HepG2 (cell line): ENCODE measurements around the gene NT5C3B. TPM values are rescaled to one million over a fixed set of nuclear protein-coding genes. Genes with fewer than 3 reads are reported as not detected.
A peak's percentile ranks its signal among the peaks of the same experiment; 100 is the strongest.

Experiments used
- ATAC-seq: fragments of 200-7000 bp; cut with Tn5 transposase; 3 replicates; pipeline ENCODE4 v1.9.1; 2020; ENCODE audit warnings: mild to moderate bottlenecking, moderate library complexity
- BruUV-seq: library from RNA; stranded (reverse); fragments of 400-500 nt; replicated peaks from 2 replicates; lab custom pipeline; 2021; lab: Mats Ljungman, UMichigan
- CTCF ChIA-PET: fragments of 300-600 bp; formaldehyde crosslinking; extraction: SDS; loops from one replicate; lab custom pipeline; 2021; ENCODE audit warnings: low total read pairs, inconsistent platforms, low intra/inter-chr PET ratio; lab: Yijun Ruan, JAX
- POLR2A ChIA-PET: fragments of 350-600 bp; sonication (Branson Sonifier 250); formaldehyde crosslinking; loops from one replicate; lab custom pipeline; 2020; ENCODE audit warnings: antibody characterized with exemption, inconsistent platforms; lab: Yijun Ruan, JAX
- DNase-seq: peaks from one replicate; pipeline ENCODE4 v3.0.0-alpha.2; 2015; ENCODE audit warnings: low spot score
- FAIRE-seq: peaks from 3 replicates; lab custom pipeline; 2011; peaks lifted over from hg19 to GRCh38; lab: Jason Lieb, UNC
- H2AFZ ChIP-seq: one replicate; pipeline ENCODE4 v1.6.1; 2011; ENCODE audit warnings: low read length, inconsistent platforms
- H3K27ac ChIP-seq: fragments of 300-600 bp; 3 replicates; pipeline ENCODE4 v1.8.0; 2011; ENCODE audit warnings: mixed run types, mild to moderate bottlenecking, mixed read lengths, low read length, inconsistent platforms; ENCODE audit not compliant: insufficient read depth; ENCODE audit errors: extremely low read length
- H3K27me3 ChIP-seq, 2 experiments: fragments of 200-600 bp in 1 of 2; 2 replicates in 1 of 2; 3 replicates in 1 of 2; pipeline versions ENCODE4 v1.6.0 to v1.8.0; 2011; ENCODE audit warnings: low read length in 2 of 2, mild to moderate bottlenecking in 2 of 2, moderate library complexity in 2 of 2, inconsistent platforms in 1 of 2; ENCODE audit not compliant: insufficient read depth in 2 of 2, control insufficient read depth in 1 of 2
- H3K36me3 ChIP-seq, 2 experiments: fragments of 200-600 bp in 1 of 2; replicated peaks in 1 of 2; 2 replicates in 1 of 2; 3 replicates in 1 of 2; pipeline versions ENCODE4 v1.5.1 to v1.8.0; 2011; ENCODE audit warnings: low read length in 2 of 2, inconsistent platforms in 1 of 2; ENCODE audit not compliant: insufficient read depth in 2 of 2, control insufficient read depth in 1 of 2
- H3K4me1 ChIP-seq: 2 replicates; pipeline ENCODE4 v1.5.1; 2012; ENCODE audit warnings: low read length, inconsistent platforms; ENCODE audit not compliant: insufficient read depth
- H3K4me2 ChIP-seq: 2 replicates; pipeline ENCODE4 v1.6.0; 2011; ENCODE audit warnings: low read depth, low read length, inconsistent platforms
- H3K4me3 ChIP-seq, 3 experiments: fragments of 200-600 bp in 1 of 3; sonication (generic), shearing (Covaris generic) in 1 of 3; replicated peaks in 1 of 3; 2 replicates each; pipeline ENCODE4 v1.5.1; 2011 to 2016; ENCODE audit warnings: low read length in 3 of 3, inconsistent platforms in 2 of 3, low read depth in 2 of 3, mild to moderate bottlenecking in 2 of 3, control low read depth in 1 of 3, mixed read lengths in 1 of 3; ENCODE audit not compliant: insufficient read depth in 1 of 3
- H3K79me2 ChIP-seq: one replicate; pipeline ENCODE4 v1.6.1; 2011; ENCODE audit warnings: low read length, inconsistent platforms; ENCODE audit not compliant: insufficient read depth
- H3K9ac ChIP-seq: 2 replicates; pipeline ENCODE4 v1.6.0; 2011; ENCODE audit warnings: mild to moderate bottlenecking, low read depth, low read length, inconsistent platforms; ENCODE audit not compliant: insufficient read depth
- H3K9me3 ChIP-seq: 2 replicates; pipeline ENCODE4 v1.5.1; 2012; ENCODE audit warnings: mild to moderate bottlenecking, low read length
- H4K20me1 ChIP-seq: 2 replicates; pipeline ENCODE4 v1.6.0; 2011; ENCODE audit warnings: inconsistent platforms, mild to moderate bottlenecking, low read length, moderate library complexity; ENCODE audit not compliant: insufficient read depth
- DNMT3B ChIP-seq: conservative IDR thresholded peaks from 2 replicates; pipeline ENCODE4 v1.6.1; 2016; ENCODE audit warnings: missing biosample characterization, control low read depth
- EEA1 ChIP-seq: sonication (generic); formaldehyde crosslinking; IDR thresholded peaks from 2 replicates; pipeline ENCODE4 v1.5.1; 2020; ENCODE audit warnings: mild to moderate bottlenecking, missing genetic modification reagents, borderline replicate concordance
- FIP1L1 ChIP-seq: fragments of 200-400 bp; formaldehyde crosslinking; IDR thresholded peaks from 2 replicates; pipeline ENCODE4 v1.6.1; 2018; ENCODE audit warnings: low read depth, mild to moderate bottlenecking, low read length, moderate library complexity, borderline replicate concordance; ENCODE audit not compliant: insufficient read depth
- FOXO1 ChIP-seq: sonication (generic); formaldehyde crosslinking; IDR thresholded peaks from 2 replicates; pipeline ENCODE4 v1.4.0; 2020; ENCODE audit warnings: missing genetic modification reagents
- HNRNPL ChIP-seq: fragments of 200-400 bp; formaldehyde crosslinking; IDR thresholded peaks from 2 replicates; pipeline ENCODE4 v1.6.1; 2017; ENCODE audit warnings: mild to moderate bottlenecking, low read depth, low read length
- HOXA3 ChIP-seq: sonication (generic); formaldehyde crosslinking; IDR thresholded peaks from 2 replicates; pipeline ENCODE4 v1.5.0; 2020; ENCODE audit warnings: missing genetic modification reagents
- IRF2 ChIP-seq: IDR thresholded peaks from 2 replicates; pipeline ENCODE4 v1.6.1; 2018; ENCODE audit warnings: missing genetic modification reagents, missing compliant biosample characterization
- KDM2A ChIP-seq: sonication (generic); formaldehyde crosslinking; IDR thresholded peaks from 2 replicates; pipeline ENCODE4 v1.4.0; 2020; ENCODE audit warnings: low read depth, missing genetic modification reagents, borderline replicate concordance
- MBD4 ChIP-seq: IDR thresholded peaks from 2 replicates; pipeline ENCODE4 v1.6.1; 2012; ENCODE audit warnings: low read length, inconsistent platforms, borderline replicate concordance
- MED1 ChIP-seq: sonication (generic); formaldehyde crosslinking; IDR thresholded peaks from 2 replicates; pipeline ENCODE4 v1.4.0; 2020; ENCODE audit warnings: missing genetic modification reagents
- MTF2 ChIP-seq: sonication (generic); formaldehyde crosslinking; IDR thresholded peaks from 2 replicates; pipeline ENCODE4 v1.5.0; 2020; ENCODE audit warnings: missing genetic modification reagents, borderline replicate concordance
- MYC ChIP-seq: sonication (generic); formaldehyde crosslinking; IDR thresholded peaks from 2 replicates; pipeline ENCODE4 v1.9.0; 2021; ENCODE audit warnings: missing genetic modification reagents, borderline replicate concordance
- NFE2L2 ChIP-seq: fragments of 150-350 bp; IDR thresholded peaks from 2 replicates; pipeline ENCODE4 v1.6.1; 2014; ENCODE audit warnings: low read length
- NR2C2 ChIP-seq: sonication (generic); formaldehyde crosslinking; IDR thresholded peaks from 2 replicates; pipeline ENCODE4 v1.4.0; 2020; ENCODE audit warnings: missing genetic modification reagents, mild to moderate bottlenecking, moderate library complexity, borderline replicate concordance
- POLR2AphosphoS5 ChIP-seq: IDR thresholded peaks from 2 replicates; pipeline ENCODE4 v1.6.1; 2012; ENCODE audit warnings: low read depth, low read length
- SP140L ChIP-seq: sonication (generic); formaldehyde crosslinking; IDR thresholded peaks from 2 replicates; pipeline ENCODE4 v1.4.0; 2020; ENCODE audit warnings: missing genetic modification reagents, borderline replicate concordance
- ZFP1 ChIP-seq: IDR thresholded peaks from 2 replicates; pipeline ENCODE4 v1.6.1; 2016
- ZNF12 ChIP-seq: sonication (generic); formaldehyde crosslinking; IDR thresholded peaks from 2 replicates; pipeline ENCODE4 v1.5.0; 2020; ENCODE audit warnings: missing genetic modification reagents
- ZNF264 ChIP-seq: sonication (generic); formaldehyde crosslinking; IDR thresholded peaks from 2 replicates; pipeline ENCODE4 v1.4.0; 2020; ENCODE audit warnings: missing genetic modification reagents
- ZNF552 ChIP-seq: sonication (generic); formaldehyde crosslinking; IDR thresholded peaks from 2 replicates; pipeline ENCODE4 v1.9.0; 2022; ENCODE audit warnings: missing genetic modification reagents, mild to moderate bottlenecking, borderline replicate concordance
- WGBS: methylation state at CpG from one replicate; pipeline ENCODE4 v1.1.6; 2017; ENCODE audit warnings: low lambda C conversion rate; 5-methylcytosine and 5-hydroxymethylcytosine counted together
- in situ Hi-C: cut with HindIII; loops from 2 replicates; pipeline ENCODE4 v1.10.0; 2017; ENCODE audit warnings: low pct_unique_long_range_greater_than_20kb; ENCODE audit not compliant: extremely low pct_ligation_motif_present
- intact Hi-C: fragments of 100-400 bp; cut with micrococcal nuclease; formaldehyde crosslinking; loops from one replicate; pipeline ENCODE4 v1.10.0; 2022; ENCODE audit not compliant: unreplicated experiment
- polyA plus RNA-seq, 8 experiments: library from polyadenylated mRNA; depleted of rRNA in 3 of 8; stranded (reverse) in 7 of 8; unstranded in 1 of 8; fragments of >200 nt; fragmentation: Illumina TruSeq in 4 of 8; extraction: Trizol in 4 of 8; gene quantifications; 2 replicates each; pipeline versions ENCODE4 v1.2.1 to v1.2.3, GENCODE V29; 2011 to 2016; ENCODE audit warnings: low read depth in 4 of 8, missing spikeins in 1 of 8, mixed read lengths in 1 of 8; ENCODE audit not compliant: insufficient read depth in 1 of 8
- total RNA-seq, 5 experiments: library from RNA; depleted of rRNA; stranded (reverse); fragments of >200 nt; fragmentation: Illumina TruSeq; extraction: Trizol; gene quantifications; 2 replicates each; pipeline ENCODE4 v1.2.3, GENCODE V29; 2016; ENCODE audit warnings: low read depth in 1 of 5
- TF ChIP-seq, protein P1 (sequence below): sonication (generic); formaldehyde crosslinking; IDR thresholded peaks from 2 replicates; pipeline ENCODE4 v1.4.0; 2020; ENCODE audit warnings: mild to moderate bottlenecking, missing genetic modification reagents
- TF ChIP-seq, protein P2 (sequence below): sonication (generic); formaldehyde crosslinking; IDR thresholded peaks from 2 replicates; pipeline ENCODE4 v1.9.0; 2021; ENCODE audit warnings: missing genetic modification reagents, mild to moderate bottlenecking, borderline replicate concordance

The NT5C3B gene
- total and polyA plus RNA-seq, 2 of the 13 experiments (the other 11 are each of a cell fraction or from before 2014, with no cell fraction given), result 104 to 126 TPM

DNA sequence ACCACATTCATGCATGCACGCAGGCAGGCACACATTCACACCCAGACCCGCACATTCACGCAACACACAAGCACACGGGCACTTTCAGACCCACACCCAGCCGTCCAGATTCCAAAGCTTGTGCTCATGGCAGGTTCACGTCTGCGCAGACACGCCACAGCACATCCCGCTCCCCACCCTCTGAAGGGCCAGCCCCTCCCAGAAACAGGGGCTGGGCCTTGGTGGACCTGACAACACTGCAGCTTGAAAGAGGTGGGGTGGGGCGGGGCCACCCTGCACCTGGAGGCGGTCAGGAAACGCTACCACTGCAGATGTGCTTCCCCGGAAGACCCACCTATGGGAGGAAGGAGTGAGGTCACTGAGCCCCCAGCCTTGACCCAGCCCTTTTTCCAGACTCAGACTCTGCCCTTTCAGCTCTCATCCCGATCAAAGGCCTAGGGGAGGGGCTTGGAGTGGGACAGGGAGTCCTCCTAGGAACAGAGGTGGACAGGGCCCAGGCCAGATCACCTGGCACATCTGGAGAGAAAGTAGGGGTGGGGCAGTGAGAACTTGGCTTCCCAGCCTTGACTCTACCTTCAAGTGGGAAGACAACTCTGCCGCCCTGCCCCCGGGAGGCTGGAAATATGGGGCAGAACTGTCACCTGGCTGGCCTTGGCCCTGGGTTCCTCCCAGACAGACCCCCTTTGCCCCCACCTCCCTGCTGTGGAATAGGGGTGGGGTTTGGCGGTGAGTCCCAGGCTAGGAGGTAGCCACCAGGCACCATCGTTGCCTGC is 35.2 kb downstream of the NT5C3B start:
- FAIRE-seq (peak; percentile 83), ATAC-seq (peak; percentile 75), DNase-seq (peak; percentile 86)
- no peaks in the 10 kb centered on the region for H3K27me3 ChIP-seq
- no peaks in the 10 kb centered on the region for H3K79me2 ChIP-seq
- CTCF ChIA-PET, result interaction anchor here (1.4 to 3.8 kb wide), 3 partner anchors 14 to 62 kb away, joined by 4 to 97 read pairs (median 5); partner anchors contain the start of gene JUP
- no peaks in the 10 kb centered on the region for H4K20me1 ChIP-seq
- H2AFZ ChIP-seq, result no peak overlapping the region
- 0 out of 2 replicates have a peak overlapping the region, but pooled peaks have one; percentile 16 for H3K9ac ChIP-seq
- WGBS, result 5% methylated on average over 11 of the region's 18 CpGs
- no peak overlapping the region for H3K27ac ChIP-seq
- H3K4me1 ChIP-seq, result peaks cover 38% of the 10 kb centered on the region
- in situ Hi-C loops, result loop anchor here (5.0 kb wide), 1 partner anchor 63 kb away; no protein-coding TSS in a partner anchor
- no peaks in the 10 kb centered on the region for H3K9me3 ChIP-seq
- intact Hi-C loops, result loop anchor here (1.0 kb wide), 2 partner anchors 23 to 62 kb away; no protein-coding TSS in a partner anchor
- H3K36me3 ChIP-seq, result peaks cover 0 to 6% of the 10 kb centered on the region in 2 experiments; a peak in 1 of 5 replicates
- peak overlapping the region; percentile 5 to 63 (median 17); a peak in 5 of 6 replicates for H3K4me3 ChIP-seq
- no TSS peak for BruUV-seq
- H3K4me2 ChIP-seq, result peak overlapping the region; percentile 79
- POLR2A ChIA-PET, result interaction anchor here (0.6 to 7.9 kb wide), 17 partner anchors 8 to 159 kb away, joined by 3 to 86 read pairs (median 5); partner anchors contain the start of genes EIF1, FKBP10, JUP and ODAD4
- TF ChIP-seq MED1 (CRISPR knock-in tag), result peak; percentile 36; the same call in 1 of the 2 replicates
- TF ChIP-seq MBD4, result no peak
- TF ChIP-seq, protein P1, sequence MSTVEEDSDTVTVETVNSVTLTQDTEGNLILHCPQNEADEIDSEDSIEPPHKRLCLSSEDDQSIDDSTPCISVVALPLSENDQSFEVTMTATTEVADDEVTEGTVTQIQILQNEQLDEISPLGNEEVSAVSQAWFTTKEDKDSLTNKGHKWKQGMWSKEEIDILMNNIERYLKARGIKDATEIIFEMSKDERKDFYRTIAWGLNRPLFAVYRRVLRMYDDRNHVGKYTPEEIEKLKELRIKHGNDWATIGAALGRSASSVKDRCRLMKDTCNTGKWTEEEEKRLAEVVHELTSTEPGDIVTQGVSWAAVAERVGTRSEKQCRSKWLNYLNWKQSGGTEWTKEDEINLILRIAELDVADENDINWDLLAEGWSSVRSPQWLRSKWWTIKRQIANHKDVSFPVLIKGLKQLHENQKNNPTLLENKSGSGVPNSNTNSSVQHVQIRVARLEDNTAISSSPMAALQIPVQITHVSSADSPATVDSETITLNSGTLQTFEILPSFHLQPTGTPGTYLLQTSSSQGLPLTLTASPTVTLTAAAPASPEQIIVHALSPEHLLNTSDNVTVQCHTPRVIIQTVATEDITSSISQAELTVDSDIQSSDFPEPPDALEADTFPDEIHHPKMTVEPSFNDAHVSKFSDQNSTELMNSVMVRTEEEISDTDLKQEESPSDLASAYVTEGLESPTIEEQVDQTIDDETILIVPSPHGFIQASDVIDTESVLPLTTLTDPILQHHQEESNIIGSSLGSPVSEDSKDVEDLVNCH (CRISPR knock-in tag), result no peak
- TF ChIP-seq KDM2A (CRISPR knock-in tag), result peak; percentile 68; the same call in 1 of the 2 replicates
- TF ChIP-seq, protein P2, sequence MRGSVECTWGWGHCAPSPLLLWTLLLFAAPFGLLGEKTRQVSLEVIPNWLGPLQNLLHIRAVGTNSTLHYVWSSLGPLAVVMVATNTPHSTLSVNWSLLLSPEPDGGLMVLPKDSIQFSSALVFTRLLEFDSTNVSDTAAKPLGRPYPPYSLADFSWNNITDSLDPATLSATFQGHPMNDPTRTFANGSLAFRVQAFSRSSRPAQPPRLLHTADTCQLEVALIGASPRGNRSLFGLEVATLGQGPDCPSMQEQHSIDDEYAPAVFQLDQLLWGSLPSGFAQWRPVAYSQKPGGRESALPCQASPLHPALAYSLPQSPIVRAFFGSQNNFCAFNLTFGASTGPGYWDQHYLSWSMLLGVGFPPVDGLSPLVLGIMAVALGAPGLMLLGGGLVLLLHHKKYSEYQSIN, result no peak
- TF ChIP-seq ZNF264 (CRISPR knock-in tag), result no peak
- TF ChIP-seq FOXO1 (CRISPR knock-in tag), result no peak
- TF ChIP-seq FIP1L1, result no peak
- peak; percentile 56; the same call in 1 of the 2 replicates for TF ChIP-seq NR2C2 (CRISPR knock-in tag)
- no peak for TF ChIP-seq HNRNPL
- no peak for TF ChIP-seq SP140L (CRISPR knock-in tag)
- no peak; the same call in 1 of the 2 replicates for TF ChIP-seq ZNF552 (CRISPR knock-in tag)
- no peak for TF ChIP-seq ZNF12 (CRISPR knock-in tag)
- TF ChIP-seq EEA1 (CRISPR knock-in tag), result no peak
- TF ChIP-seq HOXA3 (CRISPR knock-in tag), result peak; percentile 72
- no peak for TF ChIP-seq IRF2 (CRISPR knock-in tag)
- no peak for TF ChIP-seq MTF2 (CRISPR knock-in tag)
- no peak for TF ChIP-seq NFE2L2
- no peak for TF ChIP-seq DNMT3B (CRISPR knock-in tag)
- TF ChIP-seq POLR2AphosphoS5, result peak; percentile 17; the same call in 1 of the 2 replicates
- peak; percentile 13; the same call in 1 of the 2 replicates for TF ChIP-seq MYC
- no peak for TF ChIP-seq ZFP1 (CRISPR knock-in tag)
